Activated T-cell treated with anti-CD3 and anti-CD28 coated beads, Interleukin-2, amount 50 U/mL, for 1 hour (primary cell): Measurements from ENCODE around the gene TMEM270.

ENCODE experiments used
- DNase-seq: peaks from one replicate; pipeline ENCODE4 v3.0.0-alpha.2; 2020

The TMEM270 gene

GRCh38 chr7:73909051-73909941, 48.3 kb downstream of the TMEM270 start:
- no peak for DNase-seq

- DNase-seq = no peak
These were observed 49.0 kb downstream of the TMEM270 start for GRCh38 chr7:73909996-73910395.

- DNase-seq = no peak
These were observed 51.3 kb downstream of the TMEM270 start for GRCh38 chr7:73912223-73912622.
